Activated naive CD4-positive, alpha-beta T cell treated with Interleukin-2 at 50 U/mL for 16 hours (primary cell): ENCODE measurements around the gene SH3BGR.

Source experiments
- DNase-seq: peaks from one replicate; pipeline ENCODE4 v3.0.0-alpha.2; 2020

SH3BGR gene

DNA sequence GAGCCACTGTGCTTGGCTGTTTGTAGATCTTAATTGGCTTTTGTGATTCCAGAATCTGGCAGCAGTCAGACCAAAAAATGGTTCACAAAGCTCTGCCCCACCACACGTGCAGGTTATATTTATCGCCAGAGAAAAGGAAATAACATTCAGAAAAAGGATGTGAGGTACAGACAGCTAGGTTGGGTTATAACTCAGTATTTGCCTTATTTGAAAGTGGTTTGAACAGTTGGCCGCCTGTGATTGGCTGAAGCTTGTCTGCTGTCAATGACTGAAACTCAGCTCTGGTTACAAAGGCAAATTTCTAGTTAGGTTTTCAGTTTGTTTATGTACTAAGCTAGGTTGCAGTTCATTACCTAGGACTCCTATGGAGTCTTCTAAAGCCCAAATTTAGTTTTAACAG is 9.6 kb downstream of the SH3BGR start:
- DNase-seq, result no peak

DNA sequence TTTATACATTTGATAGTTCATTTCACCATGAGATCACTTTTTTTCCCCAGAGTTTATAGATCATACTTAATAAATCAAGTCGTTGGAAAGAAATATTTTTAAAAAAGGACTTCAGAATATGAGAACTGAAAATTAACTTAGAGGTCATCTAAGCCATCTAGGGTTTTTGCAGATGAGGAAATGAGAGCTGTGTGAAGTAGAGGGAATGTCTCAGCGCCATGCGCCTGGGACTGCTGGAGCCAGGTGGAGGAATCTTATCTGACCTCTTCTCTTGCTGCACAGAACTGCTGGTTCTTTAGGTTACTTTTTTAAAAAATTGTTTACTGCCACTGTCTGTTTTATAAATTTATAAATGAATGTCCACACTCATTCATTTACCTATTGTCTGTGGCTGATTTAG is 11.5 kb downstream of the SH3BGR start:
- DNase-seq, result no peak

GRCh38 chr21:39466584-39466983 is 14.8 kb downstream of the SH3BGR start:
- no peak for DNase-seq

GRCh38 chr21:39467746-39468145 is 16.0 kb downstream of the SH3BGR start:
- DNase-seq, result no peak

DNA sequence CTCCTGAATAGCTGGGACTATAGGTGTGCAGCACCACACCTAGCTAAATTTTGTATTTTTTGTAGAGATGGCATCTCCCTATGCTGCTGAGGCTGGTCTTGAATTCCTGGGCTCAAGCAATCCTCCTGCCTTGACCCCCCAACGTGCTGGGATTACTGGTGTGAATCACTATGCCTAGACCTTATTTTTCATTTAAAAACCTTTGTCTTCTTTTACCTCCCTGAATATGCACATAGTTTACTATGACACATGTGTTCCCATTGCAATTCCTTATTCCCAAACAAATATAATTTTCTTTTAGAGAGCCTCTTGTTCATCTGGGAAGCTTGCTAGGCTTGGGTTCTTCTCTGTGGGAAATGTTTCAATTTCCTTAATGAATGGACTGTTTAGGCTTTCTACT is 16.8 kb downstream of the SH3BGR start:
- no peak for DNase-seq

DNA sequence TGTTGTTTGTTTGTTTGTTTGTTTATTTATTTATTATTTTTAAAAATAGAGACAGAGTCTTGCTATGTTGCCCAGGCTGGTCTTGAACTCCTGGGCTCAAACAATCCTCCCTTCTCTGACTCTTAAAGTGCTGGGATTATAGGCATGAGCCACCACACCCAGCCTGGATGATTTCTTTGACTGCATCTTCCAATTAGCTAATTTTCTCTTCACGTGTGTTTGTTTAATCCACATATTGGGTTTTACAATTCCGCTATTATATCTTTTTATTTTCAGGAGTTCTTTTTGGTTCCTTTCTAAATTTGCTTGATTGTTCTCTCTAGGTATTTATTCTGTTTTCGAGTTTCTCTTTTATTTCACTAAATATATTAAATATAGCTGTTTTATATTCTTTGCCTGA is 19.8 kb downstream of the SH3BGR start:
- no peak for DNase-seq

- no peak for DNase-seq
Observed at GRCh38 chr21:39472786-39473185, 21.0 kb downstream of the SH3BGR start.

- no peak for DNase-seq
Observed at GRCh38 chr21:39474611-39475010, 22.8 kb downstream of the SH3BGR start.

GRCh38 chr21:39479164-39479813 is 27.5 kb downstream of the SH3BGR start:
- DNase-seq, result no peak

- no peak for DNase-seq
Observed at GRCh38 chr21:39479814-39480182, 28.0 kb downstream of the SH3BGR start.

DNA sequence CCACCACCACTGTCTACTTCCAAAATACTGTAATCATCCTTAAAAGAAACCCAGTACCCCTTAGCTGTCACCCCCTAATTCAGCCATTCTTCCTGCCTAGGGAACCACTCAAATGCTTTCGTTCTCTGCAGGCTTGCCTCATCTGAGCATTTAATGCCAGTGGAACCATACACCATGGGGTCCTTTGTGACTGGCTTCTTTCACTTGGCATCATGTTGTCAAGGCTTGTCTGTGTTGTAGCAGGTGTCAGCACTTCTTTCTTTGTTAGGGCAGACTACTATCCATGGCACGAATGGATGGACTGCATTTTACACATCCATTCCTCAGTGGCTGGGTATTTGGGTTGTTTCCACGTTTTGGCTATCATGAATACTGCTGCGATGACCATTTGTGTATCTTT is 28.5 kb downstream of the SH3BGR start:
- no peak for DNase-seq

- no peak for DNase-seq
Observed at GRCh38 chr21:39481886-39482285, 30.1 kb downstream of the SH3BGR start.

GRCh38 chr21:39483917-39484316 is 32.1 kb downstream of the SH3BGR start:
- no peak for DNase-seq

GRCh38 chr21:39484711-39485276 is 33.0 kb downstream of the SH3BGR start:
- no peak for DNase-seq

DNA sequence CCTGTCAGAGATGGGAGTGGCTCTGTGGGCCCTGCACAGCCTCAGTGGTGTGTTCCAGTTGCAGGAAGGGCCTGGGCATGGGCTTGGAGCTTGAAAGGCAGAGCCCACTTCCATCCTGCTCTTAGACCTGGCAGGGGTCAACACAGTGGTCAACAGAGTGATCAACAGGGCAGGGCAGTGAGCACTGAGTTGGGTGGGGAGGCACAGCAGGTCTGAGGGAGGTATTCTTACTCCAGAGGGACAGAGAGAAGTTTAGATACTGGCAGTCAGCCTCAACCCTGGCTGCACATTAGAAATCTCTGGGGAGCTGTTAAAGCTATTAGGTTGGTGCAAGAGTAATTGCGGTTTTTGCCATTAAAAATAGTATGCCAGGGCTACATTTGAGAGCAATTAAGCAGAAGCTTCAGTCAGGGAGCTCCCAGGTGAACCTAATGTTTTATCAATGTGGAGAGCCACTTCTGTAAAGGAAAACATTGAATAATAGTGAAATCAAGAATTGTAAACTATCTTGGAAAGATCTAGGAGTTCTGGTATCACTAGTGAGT is 37.7 kb downstream of the SH3BGR start:
- DNase-seq, result no peak

- DNase-seq, result no peak
Observed at GRCh38 chr21:39499156-39499555, 47.4 kb downstream of the SH3BGR start.

GRCh38 chr21:39502631-39503030 is 50.9 kb downstream of the SH3BGR start:
- no peak for DNase-seq

- DNase-seq, result no peak
Observed at GRCh38 chr21:39503123-39503762, 51.5 kb downstream of the SH3BGR start.

GRCh38 chr21:39504230-39504629 is 52.5 kb downstream of the SH3BGR start:
- DNase-seq, result no peak

GRCh38 chr21:39510240-39510639 is 58.5 kb downstream of the SH3BGR start:
- no peak for DNase-seq

DNA sequence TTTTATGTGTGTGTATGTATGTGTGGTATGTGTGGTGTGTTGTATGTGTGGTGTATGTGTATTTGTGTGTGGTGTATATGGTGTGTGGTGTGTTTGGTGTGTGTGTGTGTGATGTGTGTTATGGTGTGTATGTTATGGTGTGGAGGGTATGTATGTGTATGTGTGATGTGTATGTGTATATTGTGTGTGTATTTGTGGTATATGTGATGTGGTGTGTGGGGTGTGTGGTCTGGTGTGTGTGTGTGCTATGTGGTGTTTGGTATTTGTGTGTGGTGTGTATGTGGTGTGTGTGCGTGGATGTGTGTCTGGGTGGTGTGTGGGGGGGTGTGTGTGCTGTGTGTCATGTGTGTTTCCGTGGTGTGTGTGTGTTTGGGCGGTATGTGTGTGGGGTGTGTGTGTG is 59.3 kb downstream of the SH3BGR start:
- DNase-seq, result no peak

GRCh38 chr21:39513735-39514134 is 62.0 kb downstream of the SH3BGR start:
- DNase-seq, result no peak

DNA sequence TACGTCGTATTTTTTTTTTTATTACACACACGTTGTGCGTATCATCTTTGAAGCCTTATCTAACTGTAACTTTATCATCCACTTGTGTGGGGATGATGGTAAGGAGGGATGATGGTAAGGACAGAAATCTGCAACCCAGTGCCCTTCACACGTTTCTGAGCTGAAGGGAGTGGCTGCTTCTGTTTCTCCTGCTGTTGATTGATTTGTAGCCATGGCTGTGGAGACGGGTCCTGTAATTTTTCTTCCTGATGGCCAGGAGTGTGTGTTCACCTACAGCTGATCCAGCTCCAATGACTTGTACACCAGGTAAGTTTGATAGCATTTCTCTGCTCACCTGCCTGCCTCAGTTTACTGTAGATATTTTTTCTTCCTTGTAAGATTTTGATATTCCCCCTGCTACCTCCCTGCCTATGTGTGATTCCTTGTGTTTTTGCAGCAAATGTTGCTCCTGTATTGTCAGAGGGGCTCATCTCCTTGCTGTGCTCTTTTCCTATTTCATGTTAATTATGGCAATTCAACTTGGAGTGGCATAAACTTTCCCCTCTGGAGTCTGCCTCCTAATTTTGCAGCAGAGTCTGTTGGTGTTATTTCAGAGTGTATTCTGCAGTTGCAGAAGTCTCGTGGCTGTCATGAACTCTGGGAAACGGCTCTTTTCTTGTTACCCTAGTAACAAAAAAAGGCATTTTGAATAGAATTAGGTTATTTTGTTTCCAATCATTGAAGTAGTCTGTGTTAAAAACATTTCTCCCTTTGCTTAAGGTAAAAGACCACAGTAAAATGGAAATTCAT is 64.1 kb downstream of the SH3BGR start:
- no peak for DNase-seq
